LHCN-M2 (cell line): ENCODE measurements around the gene SEC24C. TPM values are rescaled to one million over a fixed set of nuclear protein-coding genes. Genes with fewer than 3 reads are reported as not detected.
A peak's percentile ranks its signal among the peaks of the same experiment; 100 is the strongest.

Experiments used
- DNase-seq: peaks from one replicate; pipeline ENCODE4 v3.0.0-alpha.2; 2012; ENCODE audit warnings: low read depth
- total RNA-seq: library from RNA; depleted of rRNA; stranded (reverse); fragments of >200 nt; gene quantifications from 2 replicates; pipeline ENCODE4 v1.2.3, GENCODE V29; 2014

The SEC24C gene
- total RNA-seq, 1 experiment from 2014 or later, result 77.2 TPM

GRCh38 chr10:73732426-73732825 lies 11.7 kb upstream of the SEC24C start:
- DNase-seq, result no peak

- DNase-seq, result no peak
Measured at GRCh38 chr10:73732931-73733623, 11.1 kb upstream of the SEC24C start.

- DNase-seq, result no peak
Measured at GRCh38 chr10:73734028-73734720, 10.0 kb upstream of the SEC24C start.

- DNase-seq, result no peak
Measured at GRCh38 chr10:73734796-73735305, 9.3 kb upstream of the SEC24C start.

GRCh38 chr10:73740501-73741254 lies 3.5 kb upstream of the SEC24C start:
- peak; percentile 54 for DNase-seq

GRCh38 chr10:73742454-73742734 lies 1.8 kb upstream of the SEC24C start:
- no peak for DNase-seq

- DNase-seq, result no peak
Measured at GRCh38 chr10:73743327-73743904, 756 bp upstream of the SEC24C start.

- DNase-seq, result peak; percentile 61
Measured at GRCh38 chr10:73744664-73744975, 448 bp downstream of the SEC24C start.

- DNase-seq, result no peak
Measured at GRCh38 chr10:73746721-73747120, 2.5 kb downstream of the SEC24C start.

- DNase-seq, result no peak
Measured at GRCh38 chr10:73750819-73751218, 6.6 kb downstream of the SEC24C start.

- no peak for DNase-seq
Measured at GRCh38 chr10:73756183-73756582, 12.0 kb downstream of the SEC24C start.

- no peak for DNase-seq
Measured at GRCh38 chr10:73758704-73759511, 14.7 kb downstream of the SEC24C start.

GRCh38 chr10:73759512-73760115 lies 15.4 kb downstream of the SEC24C start:
- no peak for DNase-seq

- no peak for DNase-seq
Measured at GRCh38 chr10:73761781-73762180, 17.6 kb downstream of the SEC24C start.

- peak; percentile 36 for DNase-seq
Measured at GRCh38 chr10:73762915-73763314, 18.7 kb downstream of the SEC24C start.

- no peak for DNase-seq
Measured at GRCh38 chr10:73763343-73763742, 19.2 kb downstream of the SEC24C start.

GRCh38 chr10:73765066-73765465 lies 20.9 kb downstream of the SEC24C start:
- DNase-seq, result no peak

GRCh38 chr10:73768881-73769280 lies 24.7 kb downstream of the SEC24C start:
- DNase-seq, result no peak

GRCh38 chr10:73769396-73769795 lies 25.2 kb downstream of the SEC24C start:
- no peak for DNase-seq

- peak; percentile 59 for DNase-seq
Measured at GRCh38 chr10:73771722-73772280, 27.6 kb downstream of the SEC24C start.
